Neural progenitor cell (in vitro differentiated cells): ENCODE results near the gene IP6K1. TPM values are rescaled to one million over a fixed set of nuclear protein-coding genes. Genes with fewer than 3 reads are reported as not detected.
A peak's percentile ranks its signal among the peaks of the same experiment; 100 is the strongest.
"Not testable (repeated sequence)": the region's sequence is repeated elsewhere in the genome, so short reads cannot be mapped to it uniquely, and the experiment has no call there.

ENCODE experiments used
- DNase-seq: peaks from one replicate; pipeline ENCODE4 v3.0.0-alpha.2; 2016; ENCODE audit warnings: low spot score
- H2AFZ ChIP-seq: fragments of 200-600 bp; sonication (generic); replicated peaks from 2 replicates; pipeline ENCODE4 v1.6.1; 2016; ENCODE audit warnings: antibody characterized with exemption
- H3F3A ChIP-seq: fragments of 200-600 bp; sonication (generic); 2 replicates; pipeline ENCODE4 v1.6.1; 2016; ENCODE audit warnings: antibody characterized with exemption, low read depth
- H3K27ac ChIP-seq: fragments of 200-600 bp; sonication (generic); 2 replicates; pipeline ENCODE4 v1.5.1; 2016; ENCODE audit warnings: mild to moderate bottlenecking
- H3K27me3 ChIP-seq: fragments of 200-600 bp; sonication (generic); 2 replicates; pipeline ENCODE4 v1.6.1; 2016; ENCODE audit warnings: mild to moderate bottlenecking, moderate library complexity
- H3K36me3 ChIP-seq: fragments of 200-600 bp; sonication (generic); 2 replicates; pipeline ENCODE4 v1.5.1; 2016
- H3K4me1 ChIP-seq: fragments of 200-600 bp; sonication (generic); 2 replicates; pipeline ENCODE4 v1.6.1; 2016; ENCODE audit warnings: mixed run types
- H3K4me2 ChIP-seq: fragments of 200-600 bp; sonication (generic); 2 replicates; pipeline ENCODE4 v1.6.1; 2016
- H3K4me3 ChIP-seq: fragments of 200-600 bp; sonication (generic); 2 replicates; pipeline ENCODE4 v1.5.1; 2016
- H3K79me2 ChIP-seq: fragments of 200-600 bp; sonication (generic); 2 replicates; pipeline ENCODE4 v1.6.1; 2016; ENCODE audit warnings: low read depth
- H3K9ac ChIP-seq: fragments of 200-600 bp; sonication (generic); 2 replicates; pipeline ENCODE4 v1.6.1; 2016
- H3K9me3 ChIP-seq: fragments of 200-600 bp; sonication (generic); 2 replicates; pipeline ENCODE4 v1.5.1; 2016; ENCODE audit warnings: low read depth
- H4K20me1 ChIP-seq: fragments of 200-600 bp; sonication (generic); 2 replicates; pipeline ENCODE4 v1.6.1; 2016; ENCODE audit warnings: low read depth
- H3K27ac Mint-ChIP-seq: 3 replicates; pipeline ENCODE4 v1.8.0; 2021; ENCODE audit warnings: mixed read lengths
- H3K27me3 Mint-ChIP-seq: 2 replicates; pipeline ENCODE4 v1.8.0; 2022; ENCODE audit warnings: low read depth, mild to moderate bottlenecking, inconsistent platforms, moderate library complexity, mixed read lengths; ENCODE audit not compliant: insufficient read depth
- H3K36me3 Mint-ChIP-seq: 3 replicates; pipeline ENCODE4 v1.8.0; 2021; ENCODE audit warnings: mixed read lengths
- H3K4me1 Mint-ChIP-seq: 3 replicates; pipeline ENCODE4 v1.8.0; 2021; ENCODE audit warnings: mixed read lengths
- H3K4me3 Mint-ChIP-seq: 3 replicates; pipeline ENCODE4 v1.8.0; 2021; ENCODE audit warnings: mild to moderate bottlenecking, moderate library complexity, mixed read lengths
- H3K9me3 Mint-ChIP-seq: 3 replicates; pipeline ENCODE4 v1.8.0; 2020; ENCODE audit warnings: mixed read lengths
- EZH2 ChIP-seq: fragments of 200-600 bp; sonication (generic); IDR thresholded peaks from 2 replicates; pipeline ENCODE4 v1.6.1; 2017; ENCODE audit warnings: antibody characterized with exemption, mild to moderate bottlenecking, moderate library complexity
- EZH2phosphoT487 ChIP-seq: fragments of 200-600 bp; sonication (generic); IDR thresholded peaks from 2 replicates; pipeline ENCODE4 v1.6.1; 2017; ENCODE audit warnings: antibody characterized with exemption
- total RNA-seq: library from RNA; depleted of rRNA; stranded (reverse); fragments of >200 nt; gene quantifications from 2 replicates; pipeline ENCODE4 v1.2.3, GENCODE V29; 2015; ENCODE audit warnings: low replicate concordance
- TF ChIP-seq, protein P1 (sequence below): fragments of 200-600 bp; sonication (generic); IDR thresholded peaks from 2 replicates; pipeline ENCODE4 v1.5.1; 2017; ENCODE audit warnings: antibody characterized with exemption, mild to moderate bottlenecking

Gene IP6K1
- total RNA-seq, 1 donor from 2014 or later: 26.3 TPM

GRCh38 chr3:49785565-49786356 is 581 bp downstream of the IP6K1 start:
- Mint-ChIP-seq H3K36me3 (peaks cover 14% of the 10 kb centered on the region), H3K4me3 (peak overlapping the region; percentile 94), H3K9me3 (no peaks in the 10 kb centered on the region), H3K4me1 (peaks cover 42% of the 10 kb centered on the region), H3K27ac (peak overlapping the region; percentile 85), H3K27me3 (peaks cover 4% of the 10 kb centered on the region)
- H3F3A ChIP-seq: peaks cover 13% of the 10 kb centered on the region
- DNase-seq: no peak
- H3K79me2 ChIP-seq: peaks cover 55% of the 10 kb centered on the region
- H3K4me1 ChIP-seq: peaks cover 4% of the 10 kb centered on the region
- H2AFZ ChIP-seq: peak overlapping the region; percentile 40
- TF ChIP-seq EZH2: no peak
- no peak for TF ChIP-seq EZH2phosphoT487
- TF ChIP-seq, protein P1, sequence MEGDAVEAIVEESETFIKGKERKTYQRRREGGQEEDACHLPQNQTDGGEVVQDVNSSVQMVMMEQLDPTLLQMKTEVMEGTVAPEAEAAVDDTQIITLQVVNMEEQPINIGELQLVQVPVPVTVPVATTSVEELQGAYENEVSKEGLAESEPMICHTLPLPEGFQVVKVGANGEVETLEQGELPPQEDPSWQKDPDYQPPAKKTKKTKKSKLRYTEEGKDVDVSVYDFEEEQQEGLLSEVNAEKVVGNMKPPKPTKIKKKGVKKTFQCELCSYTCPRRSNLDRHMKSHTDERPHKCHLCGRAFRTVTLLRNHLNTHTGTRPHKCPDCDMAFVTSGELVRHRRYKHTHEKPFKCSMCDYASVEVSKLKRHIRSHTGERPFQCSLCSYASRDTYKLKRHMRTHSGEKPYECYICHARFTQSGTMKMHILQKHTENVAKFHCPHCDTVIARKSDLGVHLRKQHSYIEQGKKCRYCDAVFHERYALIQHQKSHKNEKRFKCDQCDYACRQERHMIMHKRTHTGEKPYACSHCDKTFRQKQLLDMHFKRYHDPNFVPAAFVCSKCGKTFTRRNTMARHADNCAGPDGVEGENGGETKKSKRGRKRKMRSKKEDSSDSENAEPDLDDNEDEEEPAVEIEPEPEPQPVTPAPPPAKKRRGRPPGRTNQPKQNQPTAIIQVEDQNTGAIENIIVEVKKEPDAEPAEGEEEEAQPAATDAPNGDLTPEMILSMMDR: no peak
- H3K9me3 ChIP-seq: no peaks in the 10 kb centered on the region
- peak overlapping the region; percentile 36 for H3K27ac ChIP-seq
- peak overlapping the region; percentile 71 for H3K9ac ChIP-seq
- no peaks in the 10 kb centered on the region for H3K36me3 ChIP-seq
- no peaks in the 10 kb centered on the region for H3K27me3 ChIP-seq
- H4K20me1 ChIP-seq: peaks cover 22% of the 10 kb centered on the region
- H3K4me3 ChIP-seq: peak overlapping the region; percentile 81
- H3K4me2 ChIP-seq: peak overlapping the region; percentile 94

GRCh38 chr3:49782277-49782676 is 4.1 kb downstream of the IP6K1 start:
- Histone ChIP-seq H4K20me1 (peaks cover 34% of the 10 kb centered on the region), H3K79me2 (peaks cover 90% of the 10 kb centered on the region), H3F3A (peaks cover 11% of the 10 kb centered on the region)
- H3K9me3 ChIP-seq, H3K27ac Mint-ChIP-seq, H3K4me1 ChIP-seq, H3K27me3 ChIP-seq, H3K4me3 Mint-ChIP-seq, H2AFZ ChIP-seq, H3K4me3 ChIP-seq, H3K9me3 Mint-ChIP-seq, H3K36me3 ChIP-seq, H3K27ac ChIP-seq, DNase-seq, H3K9ac ChIP-seq, H3K27me3 Mint-ChIP-seq, H3K4me2 ChIP-seq: not testable (repeated sequence)
- Mint-ChIP-seq H3K36me3 (peaks cover 25% of the 10 kb centered on the region), H3K4me1 (peaks cover 39% of the 10 kb centered on the region)

DNA sequence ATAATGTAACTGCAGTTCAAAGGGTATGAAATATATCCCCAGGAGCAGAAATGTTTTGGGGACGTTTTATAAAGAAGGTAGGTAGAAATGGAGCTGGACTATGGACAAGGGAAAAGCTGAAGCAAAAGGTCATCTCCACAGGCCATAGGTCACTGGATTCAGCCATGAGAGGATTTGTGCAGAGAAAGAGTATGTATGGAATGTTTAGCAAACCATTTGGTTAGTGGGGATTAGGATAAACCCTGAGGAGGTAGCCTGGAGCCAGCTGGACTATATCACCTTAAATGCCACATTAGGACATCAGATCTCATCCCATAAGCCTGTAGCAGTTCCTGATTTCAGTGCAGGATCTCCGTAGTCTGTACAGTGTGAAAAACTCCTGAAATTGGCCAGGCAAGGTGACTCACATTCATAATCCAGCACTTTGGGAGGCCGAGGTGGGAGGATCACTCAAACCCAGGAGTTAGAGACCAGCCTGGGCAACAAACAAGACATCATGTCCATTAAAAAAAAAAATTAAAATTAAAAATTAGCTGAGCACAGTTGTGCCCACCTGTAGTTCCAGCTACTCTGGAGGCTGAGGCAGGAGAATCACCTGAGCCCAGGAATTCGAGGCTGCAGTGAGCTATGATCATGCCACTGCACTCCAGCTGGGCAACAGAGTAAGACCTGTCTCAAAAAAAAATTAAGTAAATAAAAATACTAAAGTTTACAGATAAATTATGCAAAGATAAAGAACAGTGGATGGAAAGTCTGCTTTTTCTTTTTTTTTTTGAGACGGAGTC is 4.7 kb downstream of the IP6K1 start:
- H3K36me3 Mint-ChIP-seq: peaks cover 29% of the 10 kb centered on the region
- H3K27ac ChIP-seq: peak overlapping the region; percentile 68
- no peak overlapping the region for H3K4me3 ChIP-seq

GRCh38 chr3:49780975-49781365 is 5.4 kb downstream of the IP6K1 start:
- not testable (repeated sequence) for H3K27ac Mint-ChIP-seq, DNase-seq, H3K36me3 ChIP-seq

More for the DNA sequence above, 4.7 kb downstream of the IP6K1 start:
- Histone ChIP-seq H3K9ac (no peak overlapping the region), H2AFZ (no peak overlapping the region), H4K20me1 (peaks cover 41% of the 10 kb centered on the region), H3K9me3 (no peaks in the 10 kb centered on the region), H3K36me3 (no peaks in the 10 kb centered on the region), H3K27me3 (no peaks in the 10 kb centered on the region), H3K79me2 (peaks cover 97% of the 10 kb centered on the region), H3K4me1 (peaks cover 7% of the 10 kb centered on the region), H3F3A (peaks cover 8% of the 10 kb centered on the region), H3K4me2 (no peak overlapping the region)
- peak; percentile 51 for DNase-seq
- peak overlapping the region; percentile 2 for H3K4me3 Mint-ChIP-seq
- H3K9me3 Mint-ChIP-seq: no peaks in the 10 kb centered on the region
- peaks cover 32% of the 10 kb centered on the region for H3K4me1 Mint-ChIP-seq
- H3K27ac Mint-ChIP-seq: peak overlapping the region; percentile 27
- TF ChIP-seq, protein P1: no peak
- no peaks in the 10 kb centered on the region for H3K27me3 Mint-ChIP-seq

More at GRCh38 chr3:49780975-49781365, 5.4 kb downstream of the IP6K1 start:
- H3F3A ChIP-seq, H3K27me3 Mint-ChIP-seq, H3K4me1 ChIP-seq, H3K27me3 ChIP-seq, H3K4me3 ChIP-seq, H3K9me3 ChIP-seq, H3K4me3 Mint-ChIP-seq, H2AFZ ChIP-seq, H3K9me3 Mint-ChIP-seq: not testable (repeated sequence)
- Mint-ChIP-seq H3K36me3 (peaks cover 30% of the 10 kb centered on the region), H3K4me1 (peaks cover 31% of the 10 kb centered on the region)
- peak overlapping the region; percentile 42 for H3K9ac ChIP-seq
- H3K79me2 ChIP-seq: peaks cover 100% of the 10 kb centered on the region
- peaks cover 41% of the 10 kb centered on the region for H4K20me1 ChIP-seq
- H3K27ac ChIP-seq: peak overlapping the region; percentile 68
- H3K4me2 ChIP-seq: peak overlapping the region; percentile 37
